Activated CD4-positive, alpha-beta memory T cell treated with anti-CD3 and anti-CD28 coated beads for 36 hours (primary cell): ENCODE data around the gene LRRC8D. TPM values are rescaled to one million over a fixed set of nuclear protein-coding genes. Genes with fewer than 3 reads are reported as not detected.

Experiments
- CTCF ChIA-PET: fragments of 350-600 bp; sonication (Branson Sonifier 250); formaldehyde crosslinking; loops from one replicate; lab custom pipeline; 2021; ENCODE audit warnings: antibody characterized with exemption, inconsistent platforms; lab: Charles Lee
- POLR2A ChIA-PET: fragments of 350-600 bp; sonication (Branson Sonifier 250); formaldehyde crosslinking; loops from one replicate; lab custom pipeline; 2021; ENCODE audit warnings: antibody characterized with exemption; lab: Charles Lee
- DNase-seq: peaks from one replicate; pipeline ENCODE4 v3.0.0-alpha.2; 2020
- H3K27ac Mint-ChIP-seq: one replicate; pipeline ENCODE4 v1.8.0; 2021; ENCODE audit warnings: mixed read lengths
- H3K27me3 Mint-ChIP-seq: one replicate; pipeline ENCODE4 v1.8.0; 2021; ENCODE audit warnings: mixed read lengths
- H3K36me3 Mint-ChIP-seq: one replicate; pipeline ENCODE4 v1.8.0; 2021; ENCODE audit warnings: mixed read lengths
- H3K4me1 Mint-ChIP-seq: one replicate; pipeline ENCODE4 v1.8.0; 2021; ENCODE audit warnings: low read depth, mixed read lengths
- H3K4me3 Mint-ChIP-seq: one replicate; pipeline ENCODE4 v1.8.0; 2021; ENCODE audit warnings: mild to moderate bottlenecking, mixed read lengths
- H3K9me3 Mint-ChIP-seq: one replicate; pipeline ENCODE4 v1.8.0; 2021; ENCODE audit warnings: mixed read lengths
- intact Hi-C: fragments of 100-400 bp; cut with micrococcal nuclease; formaldehyde crosslinking; loops from one replicate; pipeline ENCODE4 v1.15.1; 2023
- total RNA-seq, 2 experiments: library from RNA; stranded (reverse); gene quantifications; one replicate each; pipeline ENCODE4 v1.2.3, GENCODE V29; 2021

Gene LRRC8D
- total RNA-seq, 2 experiments from 2014 or later: 17.7 to 19.4 TPM

DNA sequence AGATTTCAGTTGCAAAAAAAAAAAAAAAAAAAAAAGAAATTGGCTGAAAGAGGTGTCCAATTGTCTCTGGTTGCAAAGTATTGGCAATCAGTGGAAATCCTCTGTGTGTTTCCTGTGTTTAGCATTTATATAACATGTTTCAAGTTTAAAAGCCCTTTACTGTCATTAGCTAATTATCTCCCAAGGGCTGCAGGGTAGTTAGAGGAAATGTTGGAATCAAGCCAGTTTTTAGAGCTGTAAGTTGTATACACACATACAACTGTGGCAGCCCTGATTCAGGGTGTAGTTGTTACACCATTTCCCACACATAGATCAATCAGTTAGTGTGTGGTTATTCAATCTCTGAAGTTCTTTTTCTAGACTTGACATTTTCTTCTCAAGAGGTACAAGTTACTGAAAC is 165.2 kb downstream of the LRRC8D start:
- Mint-ChIP-seq H3K27me3 (no peaks in the 10 kb centered on the region), H3K4me3 (no peak overlapping the region), H3K4me1 (no peaks in the 10 kb centered on the region), H3K27ac (no peak overlapping the region), H3K9me3 (no peaks in the 10 kb centered on the region), H3K36me3 (no peaks in the 10 kb centered on the region)
- CTCF ChIA-PET: interaction anchor here (0.8 to 3.2 kb wide), 12 partner anchors 8 to 504 kb away, joined by 3 to 31 read pairs (median 5); no protein-coding TSS in a partner anchor
- no peak for DNase-seq
- intact Hi-C loops: loop anchor here (2.0 kb wide), 2 partner anchors 33 to 351 kb away; no protein-coding TSS in a partner anchor
- POLR2A ChIA-PET: no interaction called here

Other genes starting within 250 kb of the LRRC8D start
- gene LRRC8C, start 187.9 kb upstream of the LRRC8D start, total RNA-seq: 10 to 100 TPM; 36.4 to 40.4 TPM
- gene ZNF326, start 174.1 kb downstream of the LRRC8D start, total RNA-seq: 10 to 100 TPM; 17.2 to 17.3 TPM